Globus pallidus (tissue), 1 donor: ENCODE measurements around the gene MTHFSD.

ENCODE experiments used
- DNase-seq: peaks from one replicate; pipeline ENCODE4 v3.0.0-alpha.2; 2015; ENCODE audit warnings: low spot score

Gene MTHFSD

DNA sequence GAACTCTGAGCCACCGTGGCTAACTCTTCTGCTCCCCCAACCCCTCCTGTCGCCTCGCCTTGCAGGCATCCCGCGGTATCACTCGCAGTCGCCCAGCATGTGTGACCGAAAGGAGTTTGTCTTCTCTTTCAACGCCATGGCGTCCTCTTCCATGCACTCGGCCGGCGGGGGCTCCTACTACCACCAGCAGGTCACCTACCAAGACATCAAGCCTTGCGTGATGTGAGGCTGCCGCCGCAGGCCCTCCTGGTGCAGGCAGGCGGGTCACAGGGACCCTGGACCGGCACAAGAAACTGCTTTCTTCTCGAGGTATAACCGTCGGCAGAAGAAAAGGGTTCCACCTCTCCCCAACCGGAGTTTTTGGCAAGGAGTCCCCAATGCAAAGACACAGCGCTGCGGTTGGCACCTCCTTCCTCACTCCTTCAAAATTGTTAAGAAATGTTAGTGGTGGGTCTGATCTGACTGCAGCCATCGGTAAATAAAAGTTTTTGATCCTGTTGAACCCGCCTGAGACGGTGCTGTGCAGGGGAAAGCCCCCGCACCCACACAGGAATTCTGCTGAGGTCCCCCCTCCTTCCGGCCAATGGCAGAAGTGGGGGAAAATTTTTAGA lies 42.1 kb downstream of the MTHFSD start:
- DNase-seq, result no peak

DNA sequence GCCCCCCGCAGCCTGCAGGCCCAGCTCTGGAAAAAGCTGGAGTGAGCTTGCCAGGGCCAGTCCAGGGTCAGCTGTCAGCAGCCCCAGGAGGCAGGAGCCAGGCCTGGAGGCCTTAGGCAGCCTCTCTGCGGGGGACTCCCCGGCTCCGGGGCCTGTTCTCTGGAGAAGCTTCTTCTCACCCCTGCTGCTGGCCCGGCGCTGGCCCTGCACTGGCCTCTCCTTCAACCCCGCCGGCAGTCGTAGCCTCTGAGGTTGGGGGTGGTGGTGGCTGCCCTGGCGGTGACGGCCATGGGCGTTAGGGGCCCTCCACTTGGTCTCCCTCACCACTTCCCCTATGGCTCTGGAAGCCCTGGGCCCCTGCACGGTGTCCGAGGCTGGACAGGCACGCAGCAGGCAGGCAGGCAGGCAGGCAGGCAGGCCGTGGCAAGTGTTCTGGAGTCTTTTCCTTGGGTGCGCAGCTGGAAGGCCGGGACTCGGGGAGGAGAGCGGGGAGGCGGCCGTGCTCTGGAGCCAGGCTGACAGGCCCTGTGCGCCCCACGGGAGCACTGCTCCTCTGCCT lies 42.7 kb downstream of the MTHFSD start:
- DNase-seq, result no peak

DNA sequence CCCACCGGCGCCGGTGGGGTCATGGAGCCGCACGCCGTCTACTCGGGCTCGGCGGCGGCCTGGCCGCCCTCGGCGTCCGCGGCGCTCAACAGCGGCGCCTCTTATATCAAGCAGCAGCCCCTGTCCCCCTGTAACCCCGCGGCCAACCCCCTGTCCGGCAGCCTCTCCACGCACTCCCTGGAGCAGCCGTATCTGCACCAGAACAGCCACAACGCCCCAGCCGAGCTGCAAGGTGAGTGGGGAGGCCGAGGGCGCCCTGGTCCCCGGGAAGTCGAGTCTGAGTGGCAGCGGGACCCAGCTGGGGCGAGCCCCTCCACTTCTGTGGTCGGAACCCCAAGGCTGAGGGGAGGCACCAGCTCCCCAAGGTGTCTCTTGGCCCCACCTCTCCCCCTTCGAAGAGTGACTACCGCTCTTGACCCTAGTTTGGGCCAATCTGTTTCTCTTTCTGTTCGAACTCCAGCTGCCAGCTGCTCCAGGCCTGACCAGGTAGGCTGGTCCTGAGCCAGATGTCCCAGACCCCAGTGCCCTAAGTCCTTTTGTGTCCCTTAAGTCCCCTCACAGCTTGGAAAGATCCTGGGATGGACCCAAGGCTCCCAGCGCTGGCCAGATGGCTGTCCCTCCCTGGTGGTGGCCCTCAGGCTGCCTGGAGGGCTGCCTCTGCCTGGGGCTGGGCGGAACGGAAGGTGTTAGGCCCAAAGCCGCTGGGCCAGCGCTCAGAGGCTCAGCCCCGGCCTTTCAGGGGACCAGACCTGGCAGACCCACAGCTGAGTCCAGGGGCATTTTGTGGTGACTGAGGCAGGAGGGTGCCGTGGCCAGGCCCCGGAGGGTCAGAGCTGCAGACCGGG lies 43.5 kb downstream of the MTHFSD start:
- DNase-seq, result no peak

DNA sequence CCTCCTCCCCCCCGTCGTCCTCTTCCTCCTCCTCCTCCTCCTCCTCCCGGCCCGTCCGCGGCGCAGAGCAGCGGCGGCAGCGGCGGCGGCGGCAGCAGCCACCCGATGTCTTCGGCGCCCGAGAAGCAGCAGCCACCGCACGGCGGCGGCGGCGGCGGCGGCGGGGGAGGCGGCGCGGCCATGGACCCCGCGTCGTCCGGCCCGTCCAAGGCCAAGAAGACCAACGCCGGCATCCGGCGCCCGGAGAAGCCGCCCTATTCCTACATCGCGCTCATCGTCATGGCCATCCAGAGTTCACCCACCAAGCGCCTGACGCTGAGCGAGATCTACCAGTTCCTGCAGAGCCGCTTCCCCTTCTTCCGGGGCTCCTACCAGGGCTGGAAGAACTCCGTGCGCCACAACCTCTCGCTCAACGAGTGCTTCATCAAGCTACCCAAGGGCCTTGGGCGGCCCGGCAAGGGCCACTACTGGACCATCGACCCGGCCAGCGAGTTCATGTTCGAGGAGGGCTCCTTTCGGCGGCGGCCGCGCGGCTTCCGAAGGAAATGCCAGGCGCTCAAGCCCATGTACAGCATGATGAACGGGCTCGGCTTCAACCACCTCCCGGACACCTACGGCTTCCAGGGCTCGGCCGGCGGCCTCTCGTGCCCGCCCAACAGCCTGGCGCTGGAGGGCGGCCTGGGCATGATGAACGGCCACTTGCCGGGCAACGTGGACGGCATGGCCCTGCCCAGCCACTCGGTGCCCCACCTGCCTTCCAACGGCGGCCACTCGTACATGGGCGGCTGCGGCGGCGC lies 44.4 kb downstream of the MTHFSD start, which contains the start of gene FOXF1:
TSS of gene FOXF1 (plus strand) at position 63 of the 797 bp plus-strand sequence. CDS start at position 106, 43 bp downstream.
- DNase-seq, result no peak

DNA sequence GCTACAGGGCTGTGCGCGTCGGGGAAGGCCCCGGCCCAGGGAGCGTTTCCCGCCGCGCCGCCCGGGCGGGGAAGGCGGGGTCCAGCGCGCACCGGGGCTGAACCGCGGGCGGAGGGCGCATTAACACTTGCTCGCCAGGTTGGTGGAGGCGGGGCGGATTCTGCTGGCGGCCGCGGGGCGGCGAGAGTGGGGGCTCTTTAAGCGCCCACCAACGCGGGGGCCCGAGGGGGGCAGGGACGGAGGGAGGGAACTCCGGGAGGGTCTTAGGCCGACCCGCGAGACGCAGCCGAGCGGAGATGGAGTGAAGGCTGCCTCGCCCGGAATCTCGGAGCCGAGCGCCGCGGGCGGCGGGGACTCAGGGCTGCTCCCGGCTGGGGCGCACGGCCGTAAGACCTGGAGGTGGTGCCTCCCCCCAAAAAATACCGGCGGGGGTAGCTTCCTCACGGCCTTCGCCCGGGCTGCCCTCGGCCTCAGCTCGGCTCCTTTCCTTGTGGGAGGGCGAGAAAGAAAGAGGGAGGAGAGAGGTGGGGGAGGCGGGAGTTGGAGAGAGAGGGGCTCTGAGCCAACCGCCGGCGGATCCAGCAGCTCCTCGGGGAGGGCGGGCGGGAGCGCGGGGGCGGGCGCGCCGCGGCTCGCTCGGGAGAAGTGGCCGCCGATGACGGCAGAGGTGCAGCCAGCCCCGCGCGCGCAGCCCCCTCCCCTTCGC lies 45.1 kb downstream of the MTHFSD start:
- no peak for DNase-seq

DNA sequence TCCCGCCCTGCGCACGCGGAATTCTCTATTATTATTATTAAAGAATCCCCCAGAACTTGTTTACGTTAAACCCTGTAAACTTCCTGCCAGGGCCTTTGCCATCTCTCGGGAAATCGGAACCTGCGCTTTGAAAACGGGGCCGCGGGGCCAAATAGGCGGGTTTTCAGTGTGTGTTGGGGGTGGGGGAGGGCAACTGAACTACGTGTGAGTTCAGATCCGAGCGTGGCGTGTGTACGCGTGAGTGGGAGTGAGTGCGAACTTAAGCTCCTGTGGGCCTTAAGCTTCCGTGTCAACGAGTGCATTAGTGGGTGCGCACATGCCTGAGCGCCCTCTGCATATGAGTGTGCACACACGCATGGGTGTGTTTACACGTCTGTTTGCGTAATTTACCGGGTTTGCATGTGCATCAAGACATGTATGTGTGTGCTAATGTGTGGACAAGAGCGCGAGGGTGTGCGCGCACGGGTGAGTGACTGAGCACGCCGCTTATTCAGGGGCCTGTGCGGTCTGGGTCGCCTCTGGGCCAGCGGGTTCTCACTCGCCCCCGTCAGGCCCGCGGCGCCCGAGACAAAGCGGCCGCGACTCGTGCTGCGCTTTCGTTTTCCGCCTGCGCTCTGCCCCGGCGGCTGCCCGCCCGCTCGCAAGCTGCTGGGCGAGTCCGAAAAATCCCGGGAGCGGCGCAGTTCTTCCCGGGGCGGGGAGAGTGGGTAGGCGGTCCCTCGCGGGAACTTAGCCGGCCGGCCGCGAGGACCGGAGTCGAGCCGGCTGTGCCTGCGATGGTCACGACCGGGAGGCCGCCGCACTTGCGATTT lies 45.9 kb downstream of the MTHFSD start:
- no peak for DNase-seq

DNA sequence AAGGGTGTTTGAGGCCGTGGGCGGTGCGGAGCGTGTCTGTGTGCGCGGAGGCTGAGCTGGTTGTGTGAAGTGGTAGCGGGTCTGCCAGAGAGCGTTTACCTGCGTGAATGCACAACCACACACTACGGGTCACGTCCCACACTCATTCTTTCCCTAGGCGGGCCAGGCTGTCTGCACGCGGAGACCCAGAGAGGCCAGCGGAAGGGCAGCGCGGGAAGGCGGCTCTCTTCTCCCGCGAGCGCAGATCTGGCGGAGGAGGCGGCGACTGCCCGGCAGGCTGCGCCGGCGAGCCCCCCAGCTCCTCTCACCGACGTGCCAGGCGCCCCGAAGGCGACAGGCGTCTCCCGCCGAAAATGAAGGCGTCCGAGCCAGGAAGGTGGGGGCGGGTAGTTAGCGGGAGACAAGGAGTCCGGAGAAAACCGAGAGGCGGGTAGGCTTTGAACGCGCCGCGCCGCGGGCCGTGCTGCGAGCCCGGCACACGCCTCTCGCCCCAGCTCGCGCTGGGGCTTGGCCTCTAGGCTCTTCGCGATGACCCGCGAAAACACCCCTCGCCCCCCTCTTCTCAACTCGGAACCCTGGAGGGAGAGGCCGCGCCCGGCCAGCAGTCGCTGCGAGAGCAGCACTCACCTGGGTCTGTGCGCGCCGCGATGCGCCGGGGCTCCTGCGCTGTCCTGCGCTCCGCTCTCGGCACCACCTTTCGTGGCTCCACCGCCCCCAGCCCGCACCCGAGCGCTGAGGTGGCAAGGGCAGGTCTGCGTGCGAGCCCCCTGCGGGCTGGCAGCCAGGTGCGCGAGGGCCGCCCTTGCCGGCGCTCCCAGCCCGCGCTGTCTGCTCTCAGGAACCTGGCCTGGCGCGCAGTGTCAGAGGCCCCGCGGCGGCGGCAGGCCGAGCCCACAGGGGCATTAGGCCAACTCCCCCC lies 46.7 kb downstream of the MTHFSD start:
- DNase-seq, result no peak

DNA sequence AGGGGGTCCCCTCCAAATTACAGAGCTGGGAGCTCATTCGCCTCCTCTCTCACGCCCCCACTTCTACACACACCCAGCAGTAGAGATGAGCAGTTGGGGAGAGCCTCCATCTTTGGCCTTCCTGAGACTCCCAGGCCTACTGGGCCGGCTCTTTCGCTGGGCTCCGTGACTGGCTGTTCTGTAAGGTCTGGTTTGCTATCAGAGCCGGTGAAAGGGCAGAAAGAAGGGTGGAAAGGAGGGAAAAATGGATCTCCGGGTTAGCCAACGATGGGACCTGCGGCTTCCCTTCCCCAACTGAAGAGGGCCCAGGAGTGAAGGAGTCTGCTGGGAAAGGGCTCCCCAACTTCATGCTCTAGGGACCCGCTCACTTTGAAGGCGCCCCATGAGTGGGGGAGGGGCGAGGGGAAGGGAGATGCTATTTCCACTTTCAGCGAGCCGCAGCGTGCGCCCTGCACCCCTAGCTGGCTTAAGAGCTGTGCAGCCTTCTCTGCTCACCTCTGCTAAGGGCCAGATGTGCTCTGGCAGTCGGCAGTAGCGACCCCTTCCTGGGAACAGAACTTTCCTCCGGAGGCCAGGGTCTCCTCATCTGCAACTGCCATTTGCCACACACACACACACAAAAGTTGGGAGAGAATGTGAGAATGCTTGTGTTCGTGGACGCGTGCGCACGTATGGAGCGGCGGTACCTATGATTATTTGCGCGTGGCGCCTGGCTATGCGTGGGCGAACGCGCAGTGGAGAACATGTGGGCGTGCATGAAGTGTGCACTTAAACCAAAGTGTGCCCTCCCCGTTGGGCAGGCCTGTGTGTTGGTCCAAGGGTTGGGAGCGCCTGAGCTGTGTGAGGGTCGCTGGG lies 47.6 kb downstream of the MTHFSD start:
- no peak for DNase-seq

DNA sequence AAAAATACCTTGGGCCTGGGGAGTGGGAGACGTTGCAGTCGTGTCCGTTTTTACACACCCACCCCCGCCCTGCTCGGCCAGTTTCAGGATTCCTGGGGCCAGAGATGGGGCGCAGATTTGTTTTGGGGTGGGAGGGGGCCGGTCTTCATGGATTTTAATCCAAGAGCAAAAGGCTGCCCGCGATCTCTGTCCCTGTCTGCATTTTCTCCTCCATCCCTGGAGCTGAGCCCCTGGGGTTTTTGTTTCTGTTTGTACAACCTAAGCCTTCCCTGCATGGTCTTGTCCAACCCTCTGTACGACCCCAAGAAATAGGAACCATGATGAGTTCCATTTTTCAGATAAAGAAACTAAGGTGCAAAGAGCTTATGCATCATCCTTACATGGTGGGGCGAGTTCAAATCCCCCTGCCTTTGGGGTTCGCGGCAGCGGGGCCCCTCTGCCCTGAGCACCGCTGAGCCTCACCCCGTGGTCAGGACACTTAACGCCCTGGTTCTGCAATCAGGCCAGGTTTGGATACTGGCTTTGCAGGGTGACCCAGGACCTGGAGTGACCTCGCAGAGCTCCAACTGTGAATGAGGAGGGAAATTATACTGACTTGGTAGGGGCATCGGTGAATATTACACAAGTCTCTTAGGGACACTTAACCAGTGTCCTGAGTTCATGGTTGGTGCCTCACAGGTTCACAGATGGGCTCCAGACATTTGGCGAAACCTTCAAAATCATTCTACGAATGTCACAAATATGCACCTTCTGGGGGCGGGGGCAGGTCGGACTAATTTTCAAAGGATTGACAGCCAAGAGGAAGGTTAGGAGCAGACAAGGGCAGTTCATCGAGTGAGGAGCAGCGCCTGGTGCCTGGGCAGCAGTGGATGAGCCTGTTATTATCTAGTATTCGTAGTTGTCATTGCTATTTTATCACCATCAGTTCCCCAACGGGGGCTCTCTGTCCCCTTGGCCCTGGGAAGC lies 48.9 kb downstream of the MTHFSD start:
- DNase-seq, result no peak

DNA sequence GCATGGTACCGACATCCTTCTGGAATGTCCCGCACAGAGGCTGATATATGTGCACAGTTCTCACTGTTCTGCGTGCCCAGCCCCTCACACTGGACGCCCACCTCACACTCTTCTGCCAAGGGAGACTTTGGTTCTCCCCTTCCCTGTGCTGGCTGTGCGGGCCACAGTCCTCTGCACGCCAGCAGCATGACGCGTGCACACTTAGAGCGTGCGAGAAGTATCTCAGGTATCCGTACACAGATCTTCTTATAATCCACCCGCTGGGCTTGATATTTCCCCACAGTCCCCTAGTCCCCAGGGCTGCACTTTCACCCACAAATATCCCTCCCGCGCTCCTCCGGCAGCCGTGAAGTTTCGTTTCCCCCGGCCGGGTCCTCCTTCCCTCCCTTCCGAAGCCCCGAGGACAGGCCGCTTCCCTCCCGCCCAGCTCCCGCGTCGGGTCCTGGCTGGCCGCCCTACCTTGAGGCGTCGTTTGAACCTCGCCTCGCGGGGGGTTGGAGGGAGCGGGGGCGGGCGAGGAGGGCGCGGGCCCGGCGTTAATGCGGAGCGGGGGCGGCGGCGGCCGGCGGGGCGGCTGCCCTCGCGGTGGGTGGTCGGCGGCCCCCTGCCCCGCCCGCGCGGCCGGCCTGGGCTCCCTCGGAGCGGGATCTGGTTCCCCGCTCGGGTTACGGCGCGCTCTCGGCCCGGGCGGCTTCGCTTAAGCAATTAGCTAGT lies 49.7 kb downstream of the MTHFSD start:
- DNase-seq, result no peak

DNA sequence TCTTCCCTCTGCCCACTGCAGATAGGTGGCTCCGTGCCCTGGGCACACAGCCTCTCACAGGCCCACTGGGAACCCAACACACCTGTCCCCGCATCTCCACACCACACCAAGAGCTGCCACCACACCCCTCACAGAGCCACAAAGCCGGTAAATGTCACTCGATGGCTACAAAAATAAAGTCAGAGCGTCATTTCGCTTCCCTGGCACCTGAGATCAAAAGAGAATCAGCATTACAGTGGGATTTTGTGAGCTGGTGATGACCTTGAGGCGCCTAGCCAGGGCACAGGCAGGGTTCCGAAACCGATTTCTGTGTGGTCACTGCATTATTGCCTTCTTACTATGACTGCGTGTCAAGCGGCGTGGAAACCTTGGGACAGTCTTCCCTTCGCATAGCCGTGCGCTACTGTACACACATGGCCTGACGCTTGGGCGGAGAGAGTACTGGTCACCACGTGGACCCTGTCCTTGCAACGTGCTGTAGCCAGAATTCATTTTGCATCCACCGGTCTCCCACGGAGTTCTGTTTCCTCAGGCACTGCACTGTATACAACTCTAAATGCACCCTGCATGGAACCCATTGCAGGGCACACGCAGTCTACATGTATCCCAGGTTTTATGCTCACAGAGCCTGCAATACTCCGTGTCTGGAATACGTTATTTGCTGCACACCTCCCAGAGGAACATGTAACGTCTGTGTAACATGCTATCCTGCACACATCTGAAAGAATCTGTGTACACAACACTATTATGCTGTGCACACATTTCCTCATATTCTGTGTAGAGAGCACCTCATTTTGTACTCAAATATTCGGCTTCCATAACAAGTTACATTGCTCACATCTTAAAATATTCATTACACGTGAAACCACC lies 50.5 kb downstream of the MTHFSD start:
- no peak for DNase-seq

DNA sequence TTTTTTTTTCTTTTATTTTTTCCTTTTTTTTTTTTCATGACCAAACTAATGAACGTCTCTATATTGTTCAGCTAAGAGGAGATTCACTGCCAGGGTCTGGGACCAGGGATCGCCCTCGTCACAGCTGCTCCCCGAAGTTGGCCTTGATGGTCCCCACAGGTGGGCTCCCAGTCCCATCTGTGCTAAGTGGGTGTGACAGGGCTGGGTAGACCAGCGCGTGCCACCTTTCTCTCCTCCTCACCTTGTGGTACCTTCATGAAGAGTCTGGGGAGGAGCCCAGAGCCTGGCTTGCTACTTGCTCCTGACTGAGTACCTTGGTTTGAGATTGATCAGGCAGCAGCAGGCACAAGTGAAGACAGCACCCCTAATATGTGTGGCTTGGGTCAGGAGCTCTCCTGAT lies 51.2 kb downstream of the MTHFSD start:
- no peak for DNase-seq

DNA sequence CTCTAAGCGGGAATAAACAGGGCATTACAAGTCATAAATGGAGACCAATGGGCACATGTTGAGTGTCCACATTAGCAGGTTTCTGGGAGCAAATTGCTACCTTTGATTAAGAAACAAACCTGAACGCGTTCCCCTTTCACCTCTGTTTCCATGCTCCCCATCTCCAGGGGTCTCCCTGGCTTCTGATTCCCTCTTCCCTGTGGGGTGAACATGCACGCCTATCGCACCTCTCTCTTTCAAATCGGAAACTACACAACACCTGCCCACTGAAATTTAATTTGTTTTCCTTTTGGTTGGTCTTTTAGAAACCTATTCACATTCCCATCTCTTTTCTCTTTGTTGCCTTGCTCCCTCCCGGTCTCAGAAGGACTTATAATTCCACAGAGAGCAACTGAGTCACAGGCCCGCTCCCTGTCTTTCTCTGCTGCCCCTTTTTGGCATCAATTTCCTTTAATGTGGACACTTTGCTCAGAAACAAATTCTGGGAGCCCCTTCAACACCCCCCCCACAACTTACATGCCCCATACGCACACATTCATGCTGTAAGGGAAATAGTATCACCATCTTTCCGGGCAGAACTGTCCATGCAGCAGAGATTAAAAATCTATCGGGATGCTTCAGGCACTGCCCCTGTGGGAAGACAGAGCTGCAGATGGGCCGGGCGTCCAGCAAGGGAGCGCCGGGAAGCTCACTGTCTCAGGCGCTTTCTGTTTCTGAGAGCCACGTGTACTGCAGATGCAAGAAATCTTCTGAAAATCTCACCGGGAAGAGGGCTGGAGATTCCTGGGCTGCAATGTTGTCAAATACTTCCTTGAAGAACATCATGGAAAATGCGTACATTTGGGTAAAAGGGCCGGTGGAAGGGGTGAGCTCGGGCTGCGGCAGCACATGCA lies 51.9 kb downstream of the MTHFSD start:
- no peak for DNase-seq

DNA sequence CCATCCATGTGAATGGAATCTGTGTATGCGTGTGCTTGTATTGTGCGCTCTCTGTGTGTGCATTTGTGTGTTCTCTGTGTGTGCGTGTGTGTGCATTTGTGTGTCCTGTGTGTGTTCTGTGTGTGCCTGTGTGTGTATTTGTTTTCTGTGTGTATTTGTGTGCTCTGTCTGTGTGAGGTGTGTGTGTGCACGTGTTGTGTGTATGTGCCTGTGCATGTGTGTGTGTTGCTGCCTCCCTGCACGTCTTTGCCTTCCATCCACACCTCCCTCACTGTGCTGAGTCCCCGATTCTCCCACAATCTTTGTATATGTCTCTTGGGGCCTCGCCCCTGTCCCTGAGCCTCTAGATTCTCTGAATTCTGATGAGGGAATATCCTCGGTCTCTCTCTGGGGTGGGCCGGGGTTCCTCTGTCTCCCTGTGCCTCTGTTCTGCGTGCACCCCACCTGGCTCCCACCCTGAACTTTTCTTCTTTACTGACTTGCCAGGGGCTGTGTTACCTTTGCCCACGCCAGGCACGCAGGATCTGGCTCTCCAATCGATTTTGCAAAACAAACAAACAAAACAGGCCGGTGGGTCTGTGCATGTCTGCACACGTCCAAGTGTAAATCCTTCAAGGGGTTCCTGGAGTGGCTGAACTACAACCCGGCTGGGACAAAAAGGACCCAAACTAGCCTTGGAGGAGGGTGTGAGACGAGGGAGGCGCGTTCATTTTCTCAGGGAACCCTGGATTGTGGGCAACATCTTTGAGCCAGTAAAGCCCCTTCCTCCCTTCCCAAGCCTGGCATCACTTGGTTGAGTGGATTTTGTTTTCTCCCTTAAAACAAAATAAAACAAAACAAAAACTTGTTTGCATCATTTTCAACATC lies 52.8 kb downstream of the MTHFSD start:
- no peak for DNase-seq
